AG09309 (cell line): Measurements from ENCODE around the gene CARD11.

Experiments
- DNase-seq: peaks from one replicate; pipeline ENCODE4 v3.0.0-alpha.2; 2010; ENCODE audit warnings: low read depth
- H3K4me3 ChIP-seq: 2 replicates; pipeline ENCODE4 v1.5.1; 2011; ENCODE audit warnings: mild to moderate bottlenecking, low read depth, low read length, moderate library complexity; ENCODE audit not compliant: control insufficient read depth
- TF ChIP-seq, protein P1 (sequence below): IDR thresholded peaks from 2 replicates; pipeline ENCODE4 v1.5.1; 2011; ENCODE audit warnings: mild to moderate bottlenecking, low read depth, low read length, inconsistent platforms; ENCODE audit not compliant: insufficient read depth, control insufficient read depth; ENCODE audit errors: missing control alignments

CARD11 gene

GRCh38 chr7:2918406-2918805, 125.3 kb downstream of the CARD11 start:
- DNase-seq = no peak
- no peak overlapping the region for H3K4me3 ChIP-seq
- TF ChIP-seq, protein P1, sequence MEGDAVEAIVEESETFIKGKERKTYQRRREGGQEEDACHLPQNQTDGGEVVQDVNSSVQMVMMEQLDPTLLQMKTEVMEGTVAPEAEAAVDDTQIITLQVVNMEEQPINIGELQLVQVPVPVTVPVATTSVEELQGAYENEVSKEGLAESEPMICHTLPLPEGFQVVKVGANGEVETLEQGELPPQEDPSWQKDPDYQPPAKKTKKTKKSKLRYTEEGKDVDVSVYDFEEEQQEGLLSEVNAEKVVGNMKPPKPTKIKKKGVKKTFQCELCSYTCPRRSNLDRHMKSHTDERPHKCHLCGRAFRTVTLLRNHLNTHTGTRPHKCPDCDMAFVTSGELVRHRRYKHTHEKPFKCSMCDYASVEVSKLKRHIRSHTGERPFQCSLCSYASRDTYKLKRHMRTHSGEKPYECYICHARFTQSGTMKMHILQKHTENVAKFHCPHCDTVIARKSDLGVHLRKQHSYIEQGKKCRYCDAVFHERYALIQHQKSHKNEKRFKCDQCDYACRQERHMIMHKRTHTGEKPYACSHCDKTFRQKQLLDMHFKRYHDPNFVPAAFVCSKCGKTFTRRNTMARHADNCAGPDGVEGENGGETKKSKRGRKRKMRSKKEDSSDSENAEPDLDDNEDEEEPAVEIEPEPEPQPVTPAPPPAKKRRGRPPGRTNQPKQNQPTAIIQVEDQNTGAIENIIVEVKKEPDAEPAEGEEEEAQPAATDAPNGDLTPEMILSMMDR = no peak

DNA sequence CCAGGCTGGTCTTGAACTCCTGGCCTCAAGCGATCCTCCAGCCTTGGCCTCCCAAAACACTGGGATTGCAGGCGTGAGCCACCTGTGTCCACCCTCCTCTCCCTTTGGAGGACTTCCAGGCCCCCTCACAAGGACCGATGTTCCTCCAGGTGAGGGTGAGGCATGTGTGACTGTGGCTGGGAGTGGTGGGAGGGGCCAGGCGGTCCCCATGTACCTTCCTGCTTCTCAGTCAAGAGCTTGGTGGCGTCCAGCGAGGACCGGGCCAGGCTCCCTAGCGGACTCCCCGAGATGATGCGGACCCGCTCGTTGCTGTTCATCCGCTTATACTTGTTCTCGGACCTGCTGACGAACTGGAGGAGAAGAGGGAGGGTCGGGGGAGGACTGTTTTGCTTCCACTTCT, 128.6 kb downstream of the CARD11 start:
- no peak for DNase-seq
- TF ChIP-seq, protein P1 = no peak
- no peak overlapping the region for H3K4me3 ChIP-seq

DNA sequence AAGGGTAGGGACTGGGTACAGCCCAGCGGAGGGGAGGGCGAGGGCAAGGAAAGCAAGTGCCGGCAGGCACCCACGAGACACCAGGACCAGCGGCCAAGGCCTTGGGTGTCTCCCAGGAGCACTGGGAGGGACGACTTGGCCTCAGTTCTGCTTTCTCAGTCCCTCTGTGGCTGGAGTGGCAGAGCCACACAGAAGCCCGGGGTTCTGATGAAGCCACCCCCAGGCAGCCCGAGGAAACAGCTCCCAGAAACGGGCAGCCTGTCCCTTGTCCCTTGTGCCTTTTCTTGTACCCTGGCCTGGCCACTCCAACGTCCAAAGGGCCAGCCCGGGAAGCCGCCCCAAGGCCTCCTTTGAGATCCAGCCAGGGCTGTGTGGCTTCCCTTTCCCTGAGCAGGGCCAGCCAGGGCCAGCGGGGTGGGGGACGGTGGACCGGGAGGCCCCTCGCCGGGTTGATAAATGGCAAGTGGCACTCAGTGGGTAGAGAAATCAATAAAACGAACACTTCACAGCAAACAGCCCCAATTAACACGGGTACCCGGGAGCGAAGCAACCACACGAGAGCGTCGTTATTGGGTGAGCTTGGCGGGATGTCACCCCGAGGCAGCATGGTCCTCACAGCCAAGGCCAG, 129.8 kb downstream of the CARD11 start:
- DNase-seq = no peak
- TF ChIP-seq, protein P1 = no peak
- no peak overlapping the region for H3K4me3 ChIP-seq

DNA sequence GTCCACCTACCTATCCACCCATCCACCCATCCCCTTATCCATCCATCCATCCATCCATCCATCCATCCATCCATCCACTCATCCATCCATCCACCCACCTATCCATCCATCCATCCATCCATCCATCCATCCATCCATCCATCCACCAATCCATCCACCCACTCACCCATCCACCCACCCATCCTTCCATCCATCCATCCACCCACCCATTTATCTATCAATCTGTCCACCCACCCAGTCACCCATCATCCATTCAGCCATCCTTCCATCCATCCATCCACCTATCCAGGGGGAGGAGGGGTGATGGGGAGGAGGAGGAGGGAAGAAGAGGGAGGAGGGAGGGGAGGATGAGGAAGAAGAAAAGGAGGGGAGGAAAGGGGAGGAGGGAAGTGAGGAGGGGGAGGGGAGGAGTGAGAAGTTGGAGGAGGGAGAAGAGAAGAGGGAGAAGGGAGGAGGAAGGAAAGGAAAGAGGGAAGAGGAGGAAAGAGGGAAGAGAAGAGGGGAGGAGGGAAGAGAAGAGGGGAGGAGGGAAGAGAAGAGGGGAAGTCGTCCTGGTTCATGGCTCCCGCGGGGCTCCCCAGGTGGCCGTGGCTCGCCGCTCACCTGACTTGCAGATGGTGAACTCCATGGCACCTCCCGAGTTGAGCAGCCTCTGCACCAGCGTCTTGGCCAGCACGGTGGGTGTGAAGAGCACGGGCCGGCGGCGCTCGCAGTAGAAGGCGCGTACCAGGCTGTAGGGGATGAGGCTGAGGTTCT, 130.8 kb downstream of the CARD11 start:
- no peak overlapping the region for H3K4me3 ChIP-seq
- TF ChIP-seq, protein P1 = no peak
- no peak for DNase-seq

DNA sequence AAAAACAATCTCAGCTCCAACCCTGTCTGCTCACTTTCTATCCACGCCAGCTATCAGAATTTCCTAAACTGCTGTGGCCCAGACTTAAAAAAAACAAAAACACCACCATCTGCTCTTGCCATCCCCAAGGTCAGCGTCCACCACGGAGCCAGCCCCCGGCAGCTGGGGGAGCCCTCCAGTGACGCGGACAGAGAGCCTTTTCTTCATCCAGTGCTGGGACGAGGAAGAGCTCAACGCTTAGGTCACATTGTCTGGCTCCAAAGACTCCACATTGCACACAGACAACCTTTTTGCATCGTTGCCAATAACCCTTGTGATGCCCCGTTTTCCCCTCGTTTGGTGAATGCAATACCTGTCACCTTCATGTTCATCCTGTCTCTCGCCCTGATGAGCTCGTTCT, 132.2 kb downstream of the CARD11 start:
- no peak overlapping the region for H3K4me3 ChIP-seq
- DNase-seq = no peak
- TF ChIP-seq, protein P1 = no peak

DNA sequence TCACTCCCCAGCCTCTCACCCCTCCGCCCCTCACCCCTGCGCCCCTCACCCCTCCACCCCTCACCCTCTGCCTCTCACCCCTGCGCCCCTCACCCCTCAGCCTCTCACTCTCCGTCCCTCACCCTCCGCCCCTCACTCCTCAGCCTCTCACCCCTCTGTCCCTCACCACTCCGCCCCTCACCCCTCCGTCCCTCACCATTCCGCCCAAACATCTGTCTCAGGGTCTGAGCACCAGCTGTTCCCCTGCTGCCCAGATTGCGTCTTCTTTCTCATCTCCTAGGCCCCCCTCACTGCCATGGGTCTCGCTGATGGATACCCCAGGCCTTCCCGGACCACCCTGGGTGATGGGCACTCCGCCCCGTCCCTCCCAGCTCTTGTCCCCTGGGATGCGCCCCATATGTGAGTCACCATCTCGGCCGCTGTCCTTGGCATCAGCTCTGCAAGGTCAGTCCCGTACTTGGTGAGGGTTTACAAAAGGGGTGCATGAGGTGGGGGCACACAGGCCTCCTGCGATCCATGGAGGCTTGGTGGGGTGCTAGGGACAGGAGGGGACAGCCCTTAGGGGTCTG, 134.1 kb downstream of the CARD11 start:
- H3K4me3 ChIP-seq = no peak overlapping the region
- TF ChIP-seq, protein P1 = no peak
- no peak for DNase-seq
